Activated T-helper 9 cell treated with anti-CD3 and anti-CD28 coated beads, Interleukin-2, amount 50 U/mL, for 16 hours (primary cell): ENCODE measurements around the gene RGS9.
"Not testable (repeated sequence)": the region's sequence is repeated elsewhere in the genome, so short reads cannot be mapped to it uniquely, and the experiment has no call there.

Source experiments
- DNase-seq: peaks from one replicate; pipeline ENCODE4 v3.0.0-alpha.2; 2020; ENCODE audit warnings: low read depth

The RGS9 gene

DNA sequence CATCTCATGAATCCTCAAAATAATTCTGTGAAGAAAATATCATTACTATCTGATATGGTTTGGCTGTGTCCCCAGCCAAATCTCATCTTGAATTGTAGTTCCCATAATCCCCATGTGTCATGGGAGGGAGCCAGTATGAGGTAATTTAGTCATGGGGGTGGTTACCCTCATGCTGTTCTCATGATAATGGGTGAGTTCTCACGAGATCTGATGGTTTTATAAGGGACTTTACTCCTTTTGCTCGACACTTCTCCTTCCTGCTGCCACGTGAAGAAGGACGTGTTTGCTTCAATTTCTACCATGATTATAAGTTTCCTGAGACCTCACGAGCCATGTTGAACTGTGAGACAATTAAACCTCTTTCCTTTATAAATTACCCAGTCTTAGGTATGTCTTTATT is 20.7 kb upstream of the RGS9 start:
- DNase-seq = not testable (repeated sequence)

GRCh38 chr17:65117384-65118035 is 19.7 kb upstream of the RGS9 start:
- no peak for DNase-seq

DNA sequence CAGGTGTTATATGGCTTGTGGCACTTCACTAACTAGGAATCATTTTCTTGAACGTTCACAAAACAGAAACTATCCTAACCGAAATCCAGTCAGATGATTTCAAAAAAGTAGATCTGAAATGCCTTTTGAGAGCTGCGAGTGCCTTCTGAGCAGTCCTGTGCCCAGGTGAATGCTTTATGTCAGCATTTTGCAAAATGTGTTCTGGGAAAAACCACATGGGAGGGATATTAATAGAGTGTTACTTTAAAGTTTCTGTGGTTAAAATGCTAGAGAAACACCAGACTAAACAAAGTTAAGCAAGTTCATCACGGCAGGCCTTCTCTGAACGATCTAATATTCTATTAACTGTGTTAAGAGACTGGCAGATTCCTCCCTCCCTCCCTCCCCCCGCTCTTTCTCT is 15.8 kb upstream of the RGS9 start:
- no peak for DNase-seq

- DNase-seq = no peak
Measured at GRCh38 chr17:65121916-65122806, 15.0 kb upstream of the RGS9 start.

GRCh38 chr17:65122836-65123756 is 14.1 kb upstream of the RGS9 start:
- peak; percentile 70 for DNase-seq

DNA sequence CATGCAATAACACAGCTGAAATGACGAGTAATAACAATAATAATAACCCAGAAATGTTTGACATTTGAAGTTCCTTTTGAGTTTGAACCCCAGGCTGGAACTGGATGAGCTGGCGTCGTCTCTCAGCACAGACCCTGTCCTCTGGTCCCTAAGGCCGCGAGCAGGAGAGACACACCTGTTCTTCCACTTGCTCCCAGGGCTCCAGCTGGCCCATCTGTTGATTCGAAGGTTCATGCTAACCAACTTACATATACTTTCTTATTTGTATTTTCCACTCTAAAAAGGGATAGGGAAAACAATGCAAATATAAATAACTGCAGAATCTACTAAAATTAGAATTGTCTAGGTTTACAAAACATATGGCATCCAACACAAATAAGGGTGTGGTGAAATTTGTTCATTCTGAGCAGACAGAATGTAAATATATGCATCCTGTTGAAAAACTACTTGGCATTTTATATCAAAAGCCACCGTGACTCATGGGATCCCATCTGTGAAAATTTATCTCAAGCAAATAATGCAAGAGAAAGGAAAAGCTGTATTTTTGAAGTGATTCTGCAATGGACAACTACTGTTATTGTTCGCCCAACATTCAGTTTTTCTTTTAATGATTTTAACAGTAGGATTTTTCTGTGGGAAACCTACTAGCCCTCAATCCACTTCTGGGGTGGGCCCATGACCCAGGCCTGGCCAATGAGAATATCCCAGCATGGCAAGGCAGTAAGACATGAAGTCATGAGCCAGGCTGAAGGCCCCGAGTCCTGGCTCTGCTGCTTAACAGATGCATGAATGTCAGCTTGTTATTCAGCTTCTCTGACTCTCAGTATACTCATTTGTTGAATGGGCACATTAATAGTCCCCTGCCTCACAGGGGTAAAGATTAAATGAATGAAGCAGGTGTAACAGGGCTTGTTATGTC is 13.2 kb upstream of the RGS9 start:
- DNase-seq = no peak

DNA sequence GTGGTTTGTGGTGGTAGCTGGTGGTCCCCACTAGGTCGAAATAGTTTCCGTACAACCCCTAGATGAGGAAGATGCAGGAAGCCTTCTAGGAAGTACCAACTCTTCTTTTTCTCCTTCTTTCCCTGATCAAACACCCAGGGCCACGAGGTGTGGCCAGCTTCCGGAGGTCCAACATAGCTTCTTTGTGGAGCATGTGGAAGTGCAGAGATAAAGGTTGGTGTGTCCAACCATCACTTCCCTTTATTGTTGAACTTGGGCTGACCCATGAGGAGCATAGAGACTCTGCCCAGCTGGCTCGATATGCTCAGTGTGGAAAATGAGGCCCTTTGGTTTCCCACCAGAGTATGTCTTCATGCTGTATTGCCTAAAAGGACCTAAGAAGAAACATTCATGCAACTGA is 6.3 kb upstream of the RGS9 start:
- no peak for DNase-seq

DNA sequence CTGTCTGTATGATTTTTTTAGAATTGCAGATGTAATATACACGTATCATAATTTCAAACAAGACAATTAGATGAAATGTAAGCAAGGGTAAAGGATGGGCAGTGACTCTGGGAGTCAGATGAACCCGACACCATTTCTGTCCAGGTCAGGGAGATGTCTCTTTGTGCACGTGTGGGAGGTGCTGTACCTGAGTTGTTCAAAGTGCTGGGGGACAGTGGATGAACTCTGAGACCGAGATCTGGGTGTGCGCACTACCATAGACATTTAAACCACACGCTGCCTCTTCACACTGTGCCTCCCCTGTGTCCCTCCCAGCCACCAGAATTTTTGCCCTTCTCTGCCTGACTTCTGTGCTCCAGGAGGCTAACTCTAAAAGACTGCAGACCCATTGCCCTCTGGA is 5.9 kb upstream of the RGS9 start:
- DNase-seq = no peak

GRCh38 chr17:65131946-65132345 is 5.2 kb upstream of the RGS9 start:
- no peak for DNase-seq

GRCh38 chr17:65134035-65134434 is 3.1 kb upstream of the RGS9 start:
- DNase-seq = no peak

DNA sequence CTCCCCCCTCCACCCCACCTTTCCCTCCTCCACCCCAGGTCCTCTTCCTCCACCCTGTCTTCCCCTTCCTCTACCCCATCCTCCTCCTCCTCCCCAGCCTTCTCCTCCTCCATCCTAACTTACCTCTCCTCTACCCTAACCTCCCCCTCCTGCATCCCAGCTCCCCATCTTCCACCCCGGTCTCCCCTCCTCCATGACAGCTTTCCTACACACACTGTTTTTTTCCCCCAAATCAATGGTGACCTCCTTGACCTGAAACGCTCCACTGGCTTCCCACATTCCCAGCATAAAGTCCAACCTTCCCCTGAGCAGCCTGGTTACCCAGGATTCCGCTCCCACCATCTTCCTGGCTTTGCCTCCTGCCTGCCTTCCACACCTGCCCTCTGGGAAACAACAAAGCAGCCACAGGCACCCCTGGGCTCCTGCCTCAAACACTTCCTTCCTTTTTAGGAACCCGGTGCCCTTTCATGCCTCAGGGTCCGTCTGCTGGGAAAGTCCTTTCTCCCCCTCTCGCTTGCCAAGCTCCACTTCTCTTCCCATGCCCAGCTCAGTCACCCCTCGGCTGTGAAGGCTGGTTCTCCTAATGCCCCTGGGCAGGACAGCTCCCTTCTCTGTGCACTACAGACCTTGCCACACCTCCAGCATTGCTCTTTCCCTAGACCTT is 2.1 kb downstream of the RGS9 start:
- no peak for DNase-seq

GRCh38 chr17:65142247-65142646 is 5.1 kb downstream of the RGS9 start:
- DNase-seq = no peak

- DNase-seq = no peak
Measured at GRCh38 chr17:65143889-65144604, 6.9 kb downstream of the RGS9 start.

- DNase-seq = no peak
Measured at GRCh38 chr17:65145743-65146142, 8.6 kb downstream of the RGS9 start.

- no peak for DNase-seq
Measured at GRCh38 chr17:65147955-65148354, 10.8 kb downstream of the RGS9 start.

GRCh38 chr17:65154770-65155589 is 17.8 kb downstream of the RGS9 start:
- no peak for DNase-seq

- no peak for DNase-seq
Measured at GRCh38 chr17:65155622-65156021, 18.5 kb downstream of the RGS9 start.

DNA sequence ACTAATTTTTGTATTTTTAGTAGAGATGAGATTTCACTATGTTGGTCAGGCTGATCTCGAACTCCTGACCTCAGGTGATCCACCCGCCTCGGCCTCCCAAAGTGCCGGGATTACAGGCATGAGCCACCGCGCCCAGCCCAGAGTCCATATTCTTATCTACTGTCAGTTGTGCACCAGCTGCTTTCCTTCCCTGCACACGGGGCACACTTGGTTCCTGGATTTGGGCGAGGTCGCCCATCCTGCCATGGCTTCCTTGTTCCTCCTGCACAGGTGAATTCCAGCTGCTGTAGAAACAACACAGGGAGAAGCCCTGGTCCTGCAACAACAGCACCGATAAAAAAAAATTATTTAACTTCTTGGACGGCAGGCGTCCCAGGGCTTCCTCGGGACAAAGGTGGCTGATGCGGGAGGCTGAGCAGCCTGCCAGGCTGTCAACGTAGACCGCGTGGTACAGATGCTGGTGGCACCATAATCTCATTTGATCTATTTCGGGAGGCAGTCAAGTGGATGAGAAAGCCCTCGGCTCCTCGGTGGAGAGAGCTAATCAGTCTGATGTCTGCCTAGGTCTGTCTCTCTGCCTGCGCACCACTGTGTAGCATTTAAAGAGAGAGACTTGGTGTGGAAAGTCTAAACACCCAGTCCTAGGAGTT is 19.1 kb downstream of the RGS9 start:
- no peak for DNase-seq
